IPS-18c (cell line): ENCODE results near the gene IER3.
A peak's percentile ranks its signal among the peaks of the same experiment; 100 is the strongest.

Experiments
- H3K4me3 ChIP-seq: 2 replicates; pipeline ENCODE4 v1.7.0; 2013; ENCODE audit warnings: low read depth, mild to moderate bottlenecking, low read length, moderate library complexity; ENCODE audit not compliant: insufficient read depth
- H3K9me3 ChIP-seq: one replicate; pipeline ENCODE4 v1.6.1; 2013; ENCODE audit warnings: mild to moderate bottlenecking, low read length, moderate library complexity; ENCODE audit not compliant: control insufficient read depth, insufficient read depth

Gene IER3, protein sequence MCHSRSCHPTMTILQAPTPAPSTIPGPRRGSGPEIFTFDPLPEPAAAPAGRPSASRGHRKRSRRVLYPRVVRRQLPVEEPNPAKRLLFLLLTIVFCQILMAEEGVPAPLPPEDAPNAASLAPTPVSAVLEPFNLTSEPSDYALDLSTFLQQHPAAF

DNA sequence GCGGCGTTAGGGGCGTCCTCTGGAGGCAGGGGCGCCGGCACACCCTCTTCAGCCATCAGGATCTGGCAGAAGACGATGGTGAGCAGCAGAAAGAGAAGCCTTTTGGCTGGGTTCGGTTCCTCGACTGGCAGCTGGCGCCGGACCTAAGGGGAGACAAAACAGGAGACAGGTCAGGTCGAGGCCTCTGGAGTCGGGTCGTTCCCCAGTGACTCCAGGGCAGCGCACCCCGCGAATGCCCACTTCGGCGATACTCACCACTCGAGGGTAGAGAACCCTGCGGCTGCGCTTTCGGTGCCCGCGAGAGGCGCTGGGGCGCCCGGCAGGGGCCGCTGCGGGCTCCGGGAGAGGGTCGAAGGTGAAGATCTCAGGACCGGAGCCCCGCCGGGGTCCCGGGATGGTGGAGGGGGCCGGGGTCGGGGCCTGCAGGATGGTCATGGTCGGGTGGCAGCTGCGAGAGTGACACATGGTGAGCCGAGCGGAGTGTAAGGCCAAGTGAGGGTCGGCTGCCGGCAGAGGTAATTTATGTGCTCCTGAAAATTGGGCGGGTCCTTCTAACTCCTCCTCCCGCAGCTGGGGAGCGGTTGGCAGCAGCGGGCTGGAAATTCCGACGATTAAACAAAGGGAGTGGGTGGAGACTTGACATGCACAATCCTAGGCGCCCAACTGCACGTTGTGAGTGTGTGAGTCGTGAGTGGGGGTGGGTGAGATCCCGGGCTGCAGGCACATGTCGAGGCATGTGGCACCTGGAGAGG, at the start of gene IER3:
Gene IER3 (minus strand): TSS at position 494 of the 752 bp plus-strand sequence. CDS start 29 bp downstream, at position 465.
- Histone ChIP-seq H3K4me3 (peak within 1 kb of the TSS; percentile 86), H3K9me3 (peaks cover 2% of the 10 kb centered on the region)

DNA sequence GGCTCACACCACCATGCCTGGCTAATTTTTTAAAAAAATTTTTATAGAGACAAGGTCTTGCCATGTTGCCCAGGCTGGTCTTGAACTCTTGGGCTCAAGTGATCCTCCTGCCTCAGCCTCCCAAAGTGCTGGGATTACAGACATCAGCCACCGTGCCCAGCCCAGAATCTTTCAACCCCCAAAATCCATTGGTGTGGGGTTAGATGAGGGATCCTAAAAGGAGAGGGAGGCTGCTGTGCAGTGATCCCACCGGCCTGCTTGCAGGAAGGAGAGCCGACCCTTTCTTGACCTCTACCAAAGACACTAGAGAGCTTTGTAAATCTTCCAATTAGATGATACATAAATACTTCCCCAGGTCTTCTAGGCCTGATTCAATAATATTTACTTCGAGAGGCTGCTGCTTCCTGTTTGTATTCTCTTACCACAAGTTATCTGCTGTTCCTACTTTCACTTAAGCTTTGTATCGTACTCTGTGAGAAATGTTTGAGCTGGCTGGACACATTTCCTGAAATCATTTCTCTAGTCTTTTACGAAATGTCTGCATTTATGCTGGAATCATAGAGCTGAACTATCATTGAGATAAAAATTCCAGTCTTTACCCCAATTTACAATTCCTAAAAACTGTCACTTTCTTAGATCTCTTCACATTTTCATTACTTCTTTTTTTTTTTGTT, 49.3 kb upstream of the IER3 start:
- Histone ChIP-seq H3K9me3 (no peaks in the 10 kb centered on the region), H3K4me3 (no peak overlapping the region)

DNA sequence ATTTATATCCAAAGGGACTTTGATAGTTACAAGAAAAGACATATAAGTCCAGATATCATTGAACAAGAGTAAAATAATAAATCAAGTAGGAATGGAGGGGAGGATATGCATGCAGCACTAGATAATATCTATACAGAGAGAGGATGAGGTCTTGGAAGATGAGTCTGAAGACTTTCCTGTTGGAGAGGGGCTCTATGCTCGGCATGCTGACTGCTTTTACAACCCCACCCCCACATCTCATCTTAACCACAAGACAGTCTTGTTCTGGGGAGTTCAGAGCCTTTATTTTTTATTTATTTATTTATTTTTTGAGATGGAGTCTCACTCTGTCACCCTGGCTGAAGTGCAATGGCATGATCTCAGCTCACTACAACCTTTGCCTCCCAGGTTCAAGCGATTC, 48.4 kb upstream of the IER3 start:
- Histone ChIP-seq H3K4me3 (no peak overlapping the region), H3K9me3 (no peaks in the 10 kb centered on the region)

DNA sequence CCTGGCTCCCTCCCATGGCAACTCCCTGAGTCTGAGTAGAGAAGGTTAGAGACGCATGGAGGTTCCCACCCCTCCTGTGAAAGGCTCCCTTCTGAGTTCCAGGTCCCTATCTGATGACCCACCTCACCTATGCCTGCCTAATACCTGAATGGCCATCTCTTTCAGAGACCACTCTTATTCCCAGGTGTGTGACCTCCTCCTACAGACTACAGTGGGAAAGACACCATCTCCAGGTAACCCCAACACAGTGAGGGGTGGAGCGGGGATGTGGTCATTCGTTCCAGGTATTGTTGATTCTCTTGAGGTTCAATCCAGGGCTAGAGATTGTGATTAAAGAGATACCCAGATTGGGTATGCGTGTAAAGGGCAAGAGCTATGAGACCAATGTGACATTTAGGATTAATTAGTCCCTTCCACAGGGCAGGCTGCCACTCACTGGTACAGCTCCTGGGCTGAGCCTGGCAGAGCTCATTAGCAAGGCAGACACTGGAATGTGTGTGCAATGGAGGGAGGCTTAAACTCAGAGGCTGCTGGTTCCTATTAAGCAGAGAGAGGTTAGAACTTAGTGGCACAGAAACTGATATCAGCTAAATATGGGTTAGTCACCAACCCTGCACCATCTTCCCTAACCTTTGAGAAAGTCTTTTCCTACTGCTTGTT, 46.5 kb upstream of the IER3 start:
- H3K9me3 ChIP-seq: no peaks in the 10 kb centered on the region
- no peak overlapping the region for H3K4me3 ChIP-seq

DNA sequence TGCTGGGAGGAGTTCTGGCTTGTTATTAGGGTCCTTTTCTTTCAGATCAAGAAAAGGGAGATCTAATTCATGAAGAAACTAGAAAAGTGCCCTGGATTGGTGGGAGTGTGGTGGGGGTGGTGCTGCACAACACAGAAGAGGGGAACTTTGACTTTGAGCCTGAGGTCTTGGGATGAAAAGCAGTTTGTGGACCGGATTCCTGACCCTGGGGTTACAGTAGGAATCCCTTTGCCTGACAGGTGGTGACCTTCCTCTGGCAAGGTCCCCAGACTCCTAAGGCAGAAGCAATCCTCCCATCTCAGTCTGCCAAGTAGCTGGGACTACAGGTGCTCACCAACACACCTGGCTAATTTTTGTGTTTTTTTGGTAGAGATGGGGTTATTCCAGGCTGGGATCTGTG, 45.3 kb upstream of the IER3 start:
- Histone ChIP-seq H3K4me3 (no peak overlapping the region), H3K9me3 (no peaks in the 10 kb centered on the region)

DNA sequence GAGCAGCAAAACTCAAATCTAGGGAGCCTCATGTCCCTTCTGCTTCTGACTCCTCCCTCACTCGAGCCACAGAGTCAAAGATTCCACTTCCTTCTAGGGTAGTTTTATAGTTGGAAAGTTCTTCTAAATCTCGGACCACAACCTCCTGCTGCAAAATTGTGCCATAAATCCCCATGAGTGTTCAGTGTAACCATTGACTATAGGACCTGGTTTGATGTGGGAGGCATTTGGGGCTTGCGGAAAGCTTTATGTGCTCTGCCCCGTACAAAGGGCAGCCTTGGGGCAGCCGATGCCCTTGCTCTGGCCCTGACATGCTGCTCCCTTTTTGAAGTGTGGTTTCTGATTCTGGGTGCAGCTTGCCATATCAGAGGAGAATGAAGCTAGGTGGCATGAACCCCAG, 43.6 kb upstream of the IER3 start:
- H3K4me3 ChIP-seq: no peak overlapping the region
- H3K9me3 ChIP-seq: no peaks in the 10 kb centered on the region

DNA sequence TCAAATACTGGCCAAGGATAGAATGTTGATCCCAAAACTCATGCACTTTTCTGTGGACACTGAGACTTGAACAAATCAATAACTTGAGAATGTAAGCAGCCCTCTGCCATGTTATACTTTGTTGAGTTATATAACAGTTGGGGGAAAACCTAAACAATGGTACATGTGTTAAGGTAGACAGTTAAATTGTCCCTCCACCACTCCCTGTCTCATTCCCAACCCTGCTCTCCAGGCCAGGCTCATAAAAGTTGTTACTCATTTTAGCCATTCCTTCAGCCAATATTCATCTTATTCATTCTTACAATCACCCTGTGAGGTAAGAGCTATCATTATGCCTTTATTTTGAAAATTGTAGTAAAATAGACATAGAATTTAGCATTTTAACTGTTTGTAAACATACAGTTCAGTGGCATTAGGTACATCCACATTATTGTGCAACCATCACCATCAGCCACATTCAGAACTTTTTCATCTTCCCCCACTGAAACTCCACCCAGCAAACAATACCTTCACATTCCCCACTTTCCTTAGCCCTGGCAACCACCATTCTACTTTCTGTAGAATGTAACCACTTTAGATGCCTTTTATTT, 38.2 kb upstream of the IER3 start:
- peaks cover 5% of the 10 kb centered on the region for H3K9me3 ChIP-seq
- no peak overlapping the region for H3K4me3 ChIP-seq

DNA sequence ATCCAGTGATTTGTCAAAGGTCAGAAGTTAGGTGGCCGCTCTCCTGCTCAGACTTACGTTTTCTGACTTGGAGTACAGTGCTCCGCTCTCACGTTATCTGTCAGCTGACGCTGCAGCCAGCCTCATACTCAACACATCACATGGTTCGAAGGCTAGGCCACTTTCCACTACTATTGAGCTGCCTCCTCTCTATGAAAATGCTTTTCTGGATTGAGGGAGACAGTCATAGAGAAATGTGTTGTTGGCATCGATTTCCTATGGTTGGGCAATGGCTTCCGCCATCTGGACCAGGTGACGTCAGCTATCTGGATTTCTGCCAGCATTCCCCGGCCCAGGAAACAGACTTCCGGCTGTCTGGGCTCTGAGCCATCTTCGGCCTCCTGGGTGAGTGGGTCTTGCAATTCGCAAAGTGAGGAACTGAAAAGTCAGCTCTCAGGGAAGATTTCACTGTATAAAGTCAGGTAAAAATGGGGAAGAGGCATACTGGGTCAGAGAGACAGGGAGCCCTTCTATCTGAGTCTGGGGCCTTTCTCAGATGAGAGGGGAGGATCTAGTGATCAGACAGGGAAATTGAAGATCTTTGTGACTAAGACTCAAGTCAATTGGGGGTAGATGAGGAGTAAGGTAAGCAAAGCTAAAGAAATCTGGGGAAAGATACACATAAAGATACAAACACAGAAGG, 37.5 kb upstream of the IER3 start:
- Histone ChIP-seq H3K4me3 (no peak overlapping the region), H3K9me3 (peaks cover 5% of the 10 kb centered on the region)

DNA sequence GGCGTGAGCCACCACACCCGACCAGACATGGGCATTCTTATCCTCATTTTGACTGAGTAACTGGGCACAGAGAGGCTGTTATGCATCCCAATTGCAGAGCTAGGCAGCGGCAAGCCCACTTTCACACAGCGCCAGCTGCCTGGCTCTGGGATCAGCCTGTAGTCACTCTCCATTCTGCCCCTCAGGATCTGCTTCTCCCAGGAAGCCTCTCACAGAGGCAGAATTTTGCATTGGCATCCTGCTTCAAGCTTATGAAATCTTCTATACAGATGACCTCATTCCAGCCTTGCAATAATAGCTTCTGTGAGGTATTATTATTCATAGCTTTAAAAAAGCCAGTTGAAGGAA, 37.0 kb upstream of the IER3 start:
- Histone ChIP-seq H3K4me3 (no peak overlapping the region), H3K9me3 (peaks cover 5% of the 10 kb centered on the region)

DNA sequence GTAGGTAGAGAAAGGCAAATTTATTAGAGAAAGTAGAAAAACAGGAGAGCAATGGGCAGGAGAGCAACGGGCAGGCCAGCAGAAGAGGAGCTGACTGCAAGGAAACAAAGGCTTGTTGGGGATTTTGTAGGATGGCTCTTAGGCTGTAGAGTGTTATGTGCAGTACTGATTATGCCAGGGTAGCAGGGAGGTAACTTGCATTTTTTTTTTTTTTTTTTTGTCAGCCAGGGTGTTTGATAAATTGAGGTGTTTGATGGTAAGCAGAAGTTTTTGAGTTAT, 36.2 kb upstream of the IER3 start:
- Histone ChIP-seq H3K9me3 (peaks cover 5% of the 10 kb centered on the region), H3K4me3 (no peak overlapping the region)

DNA sequence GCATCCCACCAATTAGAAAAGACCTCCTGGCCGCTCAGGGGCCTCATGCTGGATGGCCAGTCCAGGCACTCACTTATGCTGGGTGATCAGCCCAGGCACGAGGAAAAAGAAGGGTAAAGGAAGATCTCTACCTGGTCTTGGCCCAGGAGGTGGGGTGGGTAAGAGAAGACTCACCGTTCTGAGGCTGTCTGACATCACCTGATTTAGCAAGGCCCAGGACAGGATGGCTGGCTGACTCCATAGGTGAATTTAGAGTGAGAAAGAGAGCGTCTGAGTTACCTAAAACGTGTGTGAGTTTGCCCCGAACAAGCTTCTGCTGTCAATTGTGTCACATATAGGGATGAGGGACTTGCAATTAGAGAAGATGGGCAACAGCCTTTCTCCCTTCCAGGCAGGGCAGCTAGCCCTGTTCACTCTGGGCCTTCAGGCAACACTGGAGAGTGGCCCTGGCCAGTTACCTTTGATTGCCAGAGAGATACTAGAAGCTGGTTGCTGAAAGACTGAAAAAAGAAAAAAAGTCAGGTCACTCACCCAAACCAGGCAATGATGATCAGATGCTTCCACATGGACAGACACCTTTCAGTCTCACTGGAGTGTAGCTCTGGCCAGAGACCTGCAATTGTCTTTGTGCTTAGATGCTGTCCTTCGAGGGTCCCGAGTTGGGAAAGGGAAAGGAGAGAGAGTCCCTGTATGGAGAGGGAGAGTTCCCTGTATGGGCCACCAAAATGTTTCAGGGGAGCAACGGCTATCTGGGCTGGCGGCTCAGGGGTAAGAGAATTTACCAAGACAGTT, 35.7 kb upstream of the IER3 start:
- no peak overlapping the region for H3K4me3 ChIP-seq

DNA sequence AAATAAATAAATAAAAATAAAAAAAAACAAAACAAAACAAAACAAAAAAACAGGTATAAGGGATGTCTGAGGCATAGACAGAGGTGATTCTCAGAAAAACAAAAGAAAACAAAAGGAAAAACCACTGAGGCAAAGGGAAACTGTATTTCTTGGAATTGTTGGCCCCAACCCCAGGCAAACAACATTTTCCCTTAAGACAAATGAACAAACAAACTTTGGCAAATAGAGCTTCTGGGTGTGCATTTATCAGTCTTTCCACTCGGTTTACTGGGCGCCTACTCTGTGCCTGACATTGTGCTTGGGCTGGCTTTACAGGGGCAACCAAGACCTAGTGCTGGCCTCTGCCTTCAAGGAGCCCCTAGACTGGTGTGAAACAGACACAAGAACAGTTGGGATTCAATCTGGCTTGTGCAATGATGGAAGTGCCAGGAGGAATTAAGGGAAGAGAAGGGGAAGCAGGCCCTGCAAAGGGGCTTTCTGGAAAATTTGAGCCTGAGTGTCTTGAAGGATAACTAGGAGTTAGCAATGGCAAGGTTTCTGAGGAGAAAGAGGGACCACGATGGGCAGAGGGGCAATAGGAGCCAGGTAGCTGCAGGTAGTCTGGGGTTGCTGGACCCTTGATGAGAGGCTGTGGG, 33.8 kb upstream of the IER3 start:
- H3K4me3 ChIP-seq: no peak overlapping the region
- peaks cover 5% of the 10 kb centered on the region for H3K9me3 ChIP-seq

More for the DNA sequence above, 35.7 kb upstream of the IER3 start:
- peaks cover 5% of the 10 kb centered on the region for H3K9me3 ChIP-seq

DNA sequence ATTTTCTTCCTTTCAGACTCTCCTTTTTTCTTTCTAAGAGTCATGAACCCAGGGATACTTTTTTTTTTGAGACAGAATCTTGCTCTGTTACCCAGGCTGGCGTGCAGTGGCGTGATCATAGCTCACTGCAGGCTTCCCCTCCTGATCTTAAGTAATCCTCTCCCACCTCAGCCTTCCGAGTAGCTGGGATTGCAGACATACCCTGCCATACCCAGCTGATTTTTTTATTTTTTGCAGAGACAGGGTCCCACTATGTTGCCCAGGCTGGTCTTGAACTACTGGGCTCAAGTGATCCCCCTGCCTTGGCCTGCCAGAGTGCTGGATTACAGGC, 32.8 kb upstream of the IER3 start:
- H3K4me3 ChIP-seq: no peak overlapping the region

DNA sequence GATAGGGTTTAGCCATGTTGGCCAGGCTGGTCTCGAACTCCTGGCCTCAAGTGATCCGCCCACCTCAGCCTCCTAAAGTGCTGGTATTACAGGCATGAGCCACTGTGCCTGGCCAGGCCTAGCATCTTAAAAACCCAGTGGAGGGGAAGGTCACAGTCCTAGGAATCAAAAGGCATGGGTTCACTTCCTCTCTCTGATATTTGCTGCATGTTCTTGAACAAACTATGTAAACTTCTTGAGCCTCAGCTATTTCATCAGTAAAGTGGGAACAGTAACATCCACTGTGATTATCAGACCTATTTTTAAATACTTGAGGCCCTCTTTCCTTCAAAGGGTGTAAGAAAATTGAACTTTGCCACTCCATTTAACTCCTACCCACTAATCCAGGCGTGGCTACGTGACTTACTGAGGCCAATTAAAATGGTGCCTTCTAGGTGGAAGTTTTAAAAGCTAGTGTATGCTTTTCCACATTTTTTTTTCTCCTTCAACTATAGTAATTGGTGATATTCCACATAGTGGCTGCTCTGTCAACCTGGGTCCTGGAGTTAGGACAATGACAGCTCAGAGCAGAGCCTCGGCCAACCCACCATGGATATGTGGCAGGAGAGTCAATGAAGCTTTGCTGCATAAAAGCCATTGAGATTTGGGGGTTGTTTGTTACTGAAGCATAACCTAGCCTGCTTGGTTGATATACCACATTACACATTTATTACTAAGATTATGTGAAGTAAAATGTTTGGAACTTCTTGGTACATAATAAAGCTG, 32.2 kb upstream of the IER3 start:
- Histone ChIP-seq H3K9me3 (peaks cover 5% of the 10 kb centered on the region), H3K4me3 (no peak overlapping the region)

More for the DNA sequence above, 32.8 kb upstream of the IER3 start:
- peaks cover 5% of the 10 kb centered on the region for H3K9me3 ChIP-seq

DNA sequence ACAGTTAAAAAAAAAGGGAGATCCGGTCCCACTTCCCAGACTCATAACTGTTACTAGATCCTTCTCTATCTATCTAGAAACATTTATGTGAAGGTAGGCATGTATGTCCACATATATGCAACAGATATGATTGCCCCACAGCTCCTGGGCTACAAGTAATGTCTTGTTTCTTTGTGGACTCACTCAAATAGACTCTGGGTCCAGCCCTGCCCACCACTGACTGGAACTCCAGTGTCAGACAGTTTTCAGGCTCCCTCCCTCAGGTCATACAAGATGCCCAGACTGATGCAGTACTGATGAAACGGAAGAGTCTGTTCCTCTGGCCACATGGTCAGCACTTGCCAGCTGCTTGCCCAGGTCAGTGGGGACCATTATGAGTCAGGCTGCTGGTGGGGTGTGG, 30.8 kb upstream of the IER3 start:
- Histone ChIP-seq H3K4me3 (no peak overlapping the region), H3K9me3 (no peaks in the 10 kb centered on the region)

DNA sequence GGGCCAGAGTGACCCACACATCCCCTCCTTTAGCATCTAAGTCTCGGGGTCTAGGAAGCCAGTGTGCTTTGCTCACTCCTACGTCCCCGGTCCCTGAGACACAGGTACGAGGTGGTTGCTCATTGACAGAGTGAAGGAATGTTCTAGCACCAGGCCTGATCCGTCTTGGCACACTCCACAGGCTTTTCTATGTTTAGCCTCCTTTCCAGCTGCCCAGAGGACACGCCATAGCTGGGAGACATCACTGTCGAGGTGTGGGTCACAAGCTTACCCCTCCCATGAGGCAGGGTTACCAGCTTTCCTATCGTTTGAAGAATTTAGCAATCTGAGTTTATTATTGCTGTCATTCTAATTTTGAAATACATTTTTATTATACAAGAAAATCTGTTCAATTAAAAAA, 30.4 kb upstream of the IER3 start:
- H3K4me3 ChIP-seq: no peak overlapping the region
- no peaks in the 10 kb centered on the region for H3K9me3 ChIP-seq
